GM12892 (cell line): Measurements from ENCODE around the gene TNFSF9.
A peak's percentile ranks its signal among the peaks of the same experiment; 100 is the strongest.

Experiments
- DNase-seq: peaks from one replicate; pipeline ENCODE4 v3.0.0; 2011; ENCODE audit not compliant: insufficient read length
- FAIRE-seq: peaks from 2 replicates; lab custom pipeline; 2011; peaks lifted over from hg19 to GRCh38; lab: Jason Lieb, UNC
- POLR2A ChIP-seq: IDR thresholded peaks from 2 replicates; pipeline ENCODE4 v1.6.1; 2011; ENCODE audit warnings: low read depth, low read length, control low read depth
- POLR2AphosphoS5 ChIP-seq: IDR thresholded peaks from 2 replicates; pipeline ENCODE4 v1.6.1; 2011; ENCODE audit warnings: low read depth, low read length, control low read depth
- TAF1 ChIP-seq: IDR thresholded peaks from 2 replicates; pipeline ENCODE4 v1.6.1; 2011; ENCODE audit warnings: low read depth, mild to moderate bottlenecking, control low read depth, low read length, borderline replicate concordance

Gene TNFSF9

GRCh38 chr19:6510618-6511017 is 20.2 kb upstream of the TNFSF9 start:
- DNase-seq (no peak), FAIRE-seq (no peak)
- TF ChIP-seq TAF1 (no peak), POLR2A (no peak), POLR2AphosphoS5 (no peak)

- FAIRE-seq (no peak), DNase-seq (no peak)
- TF ChIP-seq POLR2A (no peak), TAF1 (no peak), POLR2AphosphoS5 (no peak)
Observed at GRCh38 chr19:6514089-6514488, 16.7 kb upstream of the TNFSF9 start.

- DNase-seq (no peak), FAIRE-seq (no peak)
Observed at GRCh38 chr19:6514926-6515544, 15.8 kb upstream of the TNFSF9 start.

GRCh38 chr19:6516018-6516658 is 14.7 kb upstream of the TNFSF9 start:
- peak; percentile 28; the same call in 1 of the 2 replicates for TF ChIP-seq POLR2A
- TF ChIP-seq TAF1, result peak; percentile 21; the same call in 1 of the 2 replicates
- TF ChIP-seq POLR2AphosphoS5, result peak; percentile 18; the same call in 1 of the 2 replicates
- DNase-seq, result peak; percentile 88
- FAIRE-seq, result peak; percentile 95

More at GRCh38 chr19:6514926-6515544, 15.8 kb upstream of the TNFSF9 start:
- TF ChIP-seq POLR2AphosphoS5, result no peak
- TF ChIP-seq TAF1, result no peak
- TF ChIP-seq POLR2A, result no peak

DNA sequence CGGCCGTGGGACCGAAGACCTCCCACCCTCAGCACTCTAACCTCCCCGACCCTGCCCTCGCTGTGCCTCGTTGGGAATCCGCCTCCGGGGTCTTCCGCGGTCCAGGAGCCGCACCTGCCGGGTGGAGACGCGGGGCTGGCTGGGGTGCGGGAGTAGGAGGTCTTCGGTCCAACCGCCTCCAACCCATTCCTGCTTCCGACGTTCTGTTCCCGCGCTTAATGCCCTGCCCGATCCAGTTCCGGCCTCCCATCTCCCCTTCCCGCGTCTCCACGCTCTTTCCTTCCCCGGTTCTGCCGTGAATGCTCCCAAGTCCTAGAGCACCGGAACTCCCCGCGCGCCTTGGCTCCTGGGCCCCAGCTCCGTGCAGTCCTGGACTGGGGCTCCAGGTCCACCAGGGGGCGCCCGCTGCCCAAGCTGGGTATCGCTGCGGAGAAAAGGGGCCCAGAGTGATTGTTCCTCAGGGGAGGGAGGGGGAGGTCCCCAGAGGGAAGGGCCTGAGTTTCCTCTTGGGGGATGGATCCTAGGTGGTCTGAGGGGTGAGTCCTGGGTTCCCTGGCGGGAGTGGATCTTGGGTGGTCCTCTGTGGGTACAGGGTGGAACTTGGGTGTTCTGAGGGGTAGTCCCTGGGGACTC is 14.1 kb upstream of the TNFSF9 start:
- FAIRE-seq (peak; percentile 91), DNase-seq (peak; percentile 89)
- TF ChIP-seq TAF1 (no peak), POLR2AphosphoS5 (0 out of 2 replicates have a peak, but pooled peaks have one; percentile 9), POLR2A (no peak)

GRCh38 chr19:6518145-6518911 is 12.5 kb upstream of the TNFSF9 start:
- TF ChIP-seq POLR2AphosphoS5, result no peak
- TF ChIP-seq POLR2A, result peak; percentile 25; the same call in 1 of the 2 replicates
- no peak for TF ChIP-seq TAF1
- FAIRE-seq (peak; percentile 95), DNase-seq (peak; percentile 44)

DNA sequence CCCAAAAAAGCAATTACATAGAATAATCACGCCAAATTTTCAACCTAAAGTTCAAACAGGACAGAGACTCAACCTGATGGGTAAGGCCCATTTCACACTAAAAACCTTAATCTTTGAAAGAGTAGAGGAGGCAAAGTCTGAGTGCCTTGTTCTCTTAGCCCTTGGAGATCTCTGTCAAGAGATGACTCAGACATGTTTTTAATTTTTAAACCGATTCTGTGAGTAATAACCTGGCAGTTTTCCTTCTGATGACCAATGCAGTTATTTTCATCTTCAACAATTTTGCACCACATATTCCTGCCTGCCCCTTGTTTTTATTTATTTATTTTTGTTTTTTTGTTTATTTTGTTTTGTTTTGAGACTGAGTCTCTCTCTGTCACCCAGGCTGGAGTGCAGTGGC is 11.5 kb upstream of the TNFSF9 start:
- DNase-seq (peak; percentile 22), FAIRE-seq (no peak)
- TF ChIP-seq TAF1 (no peak), POLR2A (no peak), POLR2AphosphoS5 (no peak)

DNA sequence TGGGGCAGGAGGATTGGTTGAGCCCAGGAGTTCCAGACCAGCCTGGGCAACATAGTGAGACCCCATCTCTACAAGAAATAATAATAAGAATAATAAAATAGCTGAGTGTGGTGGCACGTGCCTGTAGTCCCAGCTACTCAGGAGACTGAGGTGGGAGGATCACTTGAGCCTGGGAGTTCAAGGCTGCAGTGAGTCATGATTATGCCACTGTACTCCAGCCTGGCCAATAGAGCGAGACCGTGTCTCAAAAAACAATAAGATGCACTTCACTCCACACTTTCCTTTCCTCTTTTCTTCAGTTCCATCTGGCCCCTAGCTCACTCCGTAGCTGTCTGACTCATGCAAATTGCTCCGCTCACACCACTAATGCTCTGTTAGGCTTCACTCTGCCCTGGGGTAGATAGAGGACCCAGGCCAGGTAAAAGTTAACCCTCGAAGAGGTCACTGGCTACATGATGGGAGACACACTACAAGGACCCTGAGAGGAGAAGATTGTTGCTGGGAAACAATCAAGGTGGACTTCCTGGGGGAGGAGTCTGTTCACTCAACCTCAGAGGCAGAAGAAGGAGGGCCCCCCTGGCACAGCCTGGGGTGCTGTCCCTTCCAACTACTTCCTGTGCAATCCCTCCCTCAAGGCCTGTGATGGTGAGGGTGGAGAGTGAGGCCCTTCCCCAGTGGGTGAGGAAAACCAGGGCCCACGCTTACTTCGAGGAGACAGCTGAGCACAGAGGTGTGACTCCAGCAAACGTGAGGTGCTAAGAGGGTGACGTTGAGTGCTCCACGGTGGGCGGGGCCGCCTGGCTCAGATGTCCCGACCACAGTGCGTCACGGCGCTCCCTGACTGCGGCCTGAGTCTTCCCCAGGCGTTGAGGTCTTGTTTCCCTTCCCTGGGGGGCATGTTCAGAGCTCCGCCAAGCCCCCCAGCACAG is 8.8 kb upstream of the TNFSF9 start:
- FAIRE-seq, result peak; percentile 100
- DNase-seq, result peak; percentile 72
- TF ChIP-seq TAF1 (no peak), POLR2A (peak; percentile 50; the same call in 1 of the 2 replicates)

DNA sequence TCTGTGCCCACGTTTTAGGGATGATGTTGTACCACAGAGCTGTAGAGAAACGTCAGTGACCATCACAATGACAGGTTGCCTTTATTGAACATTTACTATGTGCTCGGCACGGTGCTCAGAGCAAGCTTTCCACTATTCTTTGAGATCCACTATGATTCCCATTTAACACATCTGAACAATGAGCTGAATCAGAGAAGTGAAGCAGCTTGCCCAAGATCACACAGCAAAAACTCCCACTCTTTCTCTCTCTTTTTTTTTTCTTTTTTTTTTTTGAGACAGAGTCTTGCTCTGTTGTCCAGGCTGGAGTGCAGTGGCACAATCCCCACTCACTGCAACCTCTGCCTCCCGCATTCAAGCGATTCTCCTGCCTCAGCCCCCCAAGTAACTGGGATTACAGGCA is 8.1 kb upstream of the TNFSF9 start:
- DNase-seq, result no peak
- no peak for FAIRE-seq
- no peak for TF ChIP-seq POLR2AphosphoS5
- TF ChIP-seq TAF1, result no peak
- TF ChIP-seq POLR2A, result no peak

GRCh38 chr19:6524311-6524710 is 6.5 kb upstream of the TNFSF9 start:
- TF ChIP-seq POLR2AphosphoS5 (no peak), TAF1 (no peak), POLR2A (no peak)
- no peak for DNase-seq
- FAIRE-seq, result no peak
